Measurements from ENCODE around the gene FSTL4.

DNA sequence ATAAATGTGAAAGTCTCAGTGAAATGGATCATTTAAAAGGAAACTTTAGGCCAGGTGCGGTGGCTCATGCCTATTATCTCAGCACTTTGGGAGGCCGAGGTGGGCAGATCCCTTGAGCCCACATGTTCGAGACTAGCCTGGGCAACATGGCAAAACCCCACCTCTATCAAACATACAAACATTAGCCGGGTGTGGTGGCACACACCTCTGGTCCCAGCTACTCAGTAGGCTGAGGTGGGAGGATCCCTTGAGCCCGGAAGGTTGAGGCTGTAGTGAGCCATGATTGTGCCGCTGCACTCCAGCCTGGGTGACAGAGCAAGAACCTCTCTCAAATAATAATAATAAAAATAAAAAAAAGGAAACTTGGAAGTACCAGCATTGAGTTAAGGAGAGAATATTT lies 384.4 kb downstream of the FSTL4 start:
- TF ChIP-seq, protein P1, sequence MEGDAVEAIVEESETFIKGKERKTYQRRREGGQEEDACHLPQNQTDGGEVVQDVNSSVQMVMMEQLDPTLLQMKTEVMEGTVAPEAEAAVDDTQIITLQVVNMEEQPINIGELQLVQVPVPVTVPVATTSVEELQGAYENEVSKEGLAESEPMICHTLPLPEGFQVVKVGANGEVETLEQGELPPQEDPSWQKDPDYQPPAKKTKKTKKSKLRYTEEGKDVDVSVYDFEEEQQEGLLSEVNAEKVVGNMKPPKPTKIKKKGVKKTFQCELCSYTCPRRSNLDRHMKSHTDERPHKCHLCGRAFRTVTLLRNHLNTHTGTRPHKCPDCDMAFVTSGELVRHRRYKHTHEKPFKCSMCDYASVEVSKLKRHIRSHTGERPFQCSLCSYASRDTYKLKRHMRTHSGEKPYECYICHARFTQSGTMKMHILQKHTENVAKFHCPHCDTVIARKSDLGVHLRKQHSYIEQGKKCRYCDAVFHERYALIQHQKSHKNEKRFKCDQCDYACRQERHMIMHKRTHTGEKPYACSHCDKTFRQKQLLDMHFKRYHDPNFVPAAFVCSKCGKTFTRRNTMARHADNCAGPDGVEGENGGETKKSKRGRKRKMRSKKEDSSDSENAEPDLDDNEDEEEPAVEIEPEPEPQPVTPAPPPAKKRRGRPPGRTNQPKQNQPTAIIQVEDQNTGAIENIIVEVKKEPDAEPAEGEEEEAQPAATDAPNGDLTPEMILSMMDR (IDR thresholded peaks at IDR 0.05) = no peak
- TF ChIP-seq POLR2A (IDR thresholded peaks at IDR 0.05) = no peak

All from lower leg skin (tissue), 3 donors.